HG03571 (cell line): ENCODE measurements around the gene SH2B3.
"Not testable (repeated sequence)": the region's sequence is repeated elsewhere in the genome, so short reads cannot be mapped to it uniquely, and the experiment has no call there.

Experiments used
- ATAC-seq: cut with Tn5 transposase; IDR thresholded peaks from one replicate; pipeline ENCODE4 v1.9.1; 2021; ENCODE audit not compliant: unreplicated experiment

Gene SH2B3

GRCh38 chr12:111405859-111406473, at the start of gene SH2B3:
Gene SH2B3, plus strand, starts transcription at chr12:111405923. Its CDS starts 12,223 bp downstream, at chr12:111418146.
- no peak for ATAC-seq

- ATAC-seq: no peak
These were observed 46.4 kb upstream of the SH2B3 start for GRCh38 chr12:111359231-111359913.

- ATAC-seq: no peak
These were observed 45.8 kb upstream of the SH2B3 start for GRCh38 chr12:111359914-111360276.

GRCh38 chr12:111360325-111360930, 45.3 kb upstream of the SH2B3 start:
- no peak for ATAC-seq

GRCh38 chr12:111361073-111361716, 44.5 kb upstream of the SH2B3 start:
- no peak for ATAC-seq

GRCh38 chr12:111361717-111362576, 43.8 kb upstream of the SH2B3 start:
- ATAC-seq: no peak

- no peak for ATAC-seq
These were observed 42.8 kb upstream of the SH2B3 start for GRCh38 chr12:111362687-111363475.

- no peak for ATAC-seq
These were observed 42.1 kb upstream of the SH2B3 start for GRCh38 chr12:111363578-111363977.

GRCh38 chr12:111366075-111366474, 39.6 kb upstream of the SH2B3 start:
- ATAC-seq: no peak

GRCh38 chr12:111366583-111366982, 39.1 kb upstream of the SH2B3 start:
- no peak for ATAC-seq

GRCh38 chr12:111367661-111368221, 38.0 kb upstream of the SH2B3 start:
- ATAC-seq: no peak

- ATAC-seq: no peak
These were observed 37.4 kb upstream of the SH2B3 start for GRCh38 chr12:111368291-111368787.

- ATAC-seq: peak; percentile 91
These were observed 36.8 kb upstream of the SH2B3 start, which contains the start of gene PHETA1 for GRCh38 chr12:111368788-111369495. Gene PHETA1, minus strand, starts transcription at chr12:111369095. Its CDS starts 5,668 bp downstream, at chr12:111363427.

- no peak for ATAC-seq
These were observed 36.1 kb upstream of the SH2B3 start for GRCh38 chr12:111369496-111370220.

- ATAC-seq: not testable (repeated sequence)
These were observed 32.5 kb upstream of the SH2B3 start for GRCh38 chr12:111373231-111373630.

GRCh38 chr12:111377440-111377839, 28.3 kb upstream of the SH2B3 start:
- no peak for ATAC-seq

GRCh38 chr12:111379942-111380554, 25.7 kb upstream of the SH2B3 start:
- ATAC-seq: no peak

- no peak for ATAC-seq
These were observed 21.1 kb upstream of the SH2B3 start for GRCh38 chr12:111384596-111384995.
